GM18519 (cell line): ENCODE data around the gene STYX.
A peak's percentile ranks its signal among the peaks of the same experiment; 100 is the strongest.

ENCODE experiments used
- ATAC-seq: cut with Tn5 transposase; IDR thresholded peaks from one replicate; pipeline ENCODE4 v1.9.1; 2021; ENCODE audit warnings: mild to moderate bottlenecking, moderate library complexity; ENCODE audit not compliant: unreplicated experiment, low FRiP score

STYX gene

GRCh38 chr14:52729925-52730708, at the start of gene STYX:
STYX (plus strand) TSS chr14:52730166; CDS start chr14:52730475, 309 bp downstream.
- peak; percentile 82 for ATAC-seq

- ATAC-seq = no peak
Observed at GRCh38 chr14:52683985-52684520, 45.9 kb upstream of the STYX start.

GRCh38 chr14:52686176-52686575, 43.8 kb upstream of the STYX start:
- no peak for ATAC-seq

GRCh38 chr14:52690983-52691760, 38.8 kb upstream of the STYX start:
- ATAC-seq = no peak

GRCh38 chr14:52692248-52692962, 37.6 kb upstream of the STYX start:
- ATAC-seq = no peak

- no peak for ATAC-seq
Observed at GRCh38 chr14:52693036-52693435, 36.9 kb upstream of the STYX start.

GRCh38 chr14:52693532-52693931, 36.4 kb upstream of the STYX start:
- no peak for ATAC-seq

- ATAC-seq = peak; percentile 40
Observed at GRCh38 chr14:52694761-52695480, 35.0 kb upstream of the STYX start.

- peak; percentile 45 for ATAC-seq
Observed at GRCh38 chr14:52695481-52696091, 34.4 kb upstream of the STYX start, which contains the start of gene ERO1A. ERO1A (minus strand) TSS chr14:52695558; CDS start chr14:52695481, 77 bp downstream.

GRCh38 chr14:52700701-52701172, 29.2 kb upstream of the STYX start:
- no peak for ATAC-seq

GRCh38 chr14:52701223-52701622, 28.7 kb upstream of the STYX start:
- ATAC-seq = no peak

- no peak for ATAC-seq
Observed at GRCh38 chr14:52703225-52703624, 26.7 kb upstream of the STYX start.

GRCh38 chr14:52703664-52704063, 26.3 kb upstream of the STYX start:
- no peak for ATAC-seq

- ATAC-seq = no peak
Observed at GRCh38 chr14:52706286-52706685, 23.7 kb upstream of the STYX start.

- peak; percentile 93 for ATAC-seq
Observed at GRCh38 chr14:52706724-52707706, 23.0 kb upstream of the STYX start, which contains the start of gene PSMC6. PSMC6 (plus strand) TSS chr14:52707200; CDS start chr14:52707220, 20 bp downstream.

- ATAC-seq = no peak
Observed at GRCh38 chr14:52711666-52712065, 18.3 kb upstream of the STYX start.

- ATAC-seq = no peak
Observed at GRCh38 chr14:52716155-52716554, 13.8 kb upstream of the STYX start.
